HG03175 (cell line): ENCODE data around the gene GNAQ.

ENCODE experiments used
- ATAC-seq: cut with Tn5 transposase; IDR thresholded peaks from one replicate; pipeline ENCODE4 v1.9.1; 2021; ENCODE audit warnings: mild to moderate bottlenecking, moderate library complexity; ENCODE audit not compliant: unreplicated experiment

Gene GNAQ

GRCh38 chr9:78005231-78006002 is 26.2 kb downstream of the GNAQ start:
- ATAC-seq = no peak

DNA sequence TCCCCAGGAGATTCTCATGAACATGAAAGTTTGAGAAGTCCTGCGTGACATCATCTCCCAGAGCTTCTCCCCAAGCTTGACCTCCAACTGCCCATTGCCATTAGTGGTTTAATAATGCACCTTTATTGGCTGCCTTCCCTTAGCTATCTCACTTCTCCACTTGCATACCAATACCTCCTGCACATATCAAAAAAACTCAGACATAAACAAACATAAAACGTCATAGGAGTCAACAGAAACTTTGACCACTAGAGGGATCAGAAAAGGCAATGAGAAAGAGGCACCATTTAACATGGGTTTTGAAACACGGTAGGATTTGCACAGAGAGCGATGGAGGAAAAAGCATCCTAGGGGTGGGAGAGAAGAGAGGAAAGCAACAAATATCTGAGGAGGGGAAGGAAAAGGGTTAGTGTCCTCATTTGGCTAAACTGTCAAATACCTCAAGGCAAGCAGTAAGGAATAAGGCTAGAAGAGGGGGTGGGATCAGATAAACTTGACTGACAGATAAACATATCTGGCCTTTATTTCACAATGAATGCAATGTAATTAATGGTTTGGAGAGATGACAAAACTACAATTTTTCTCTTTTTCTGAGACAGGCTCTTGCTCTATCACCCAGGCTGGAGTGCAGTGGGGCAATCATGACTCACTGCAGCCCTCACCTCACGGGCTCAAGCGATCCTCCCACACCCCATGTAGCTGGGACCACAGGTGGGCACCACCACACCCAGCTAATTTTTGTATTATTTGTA is 27.0 kb downstream of the GNAQ start:
- no peak for ATAC-seq

- no peak for ATAC-seq
These were observed 27.9 kb downstream of the GNAQ start for GRCh38 chr9:78003730-78004129.

DNA sequence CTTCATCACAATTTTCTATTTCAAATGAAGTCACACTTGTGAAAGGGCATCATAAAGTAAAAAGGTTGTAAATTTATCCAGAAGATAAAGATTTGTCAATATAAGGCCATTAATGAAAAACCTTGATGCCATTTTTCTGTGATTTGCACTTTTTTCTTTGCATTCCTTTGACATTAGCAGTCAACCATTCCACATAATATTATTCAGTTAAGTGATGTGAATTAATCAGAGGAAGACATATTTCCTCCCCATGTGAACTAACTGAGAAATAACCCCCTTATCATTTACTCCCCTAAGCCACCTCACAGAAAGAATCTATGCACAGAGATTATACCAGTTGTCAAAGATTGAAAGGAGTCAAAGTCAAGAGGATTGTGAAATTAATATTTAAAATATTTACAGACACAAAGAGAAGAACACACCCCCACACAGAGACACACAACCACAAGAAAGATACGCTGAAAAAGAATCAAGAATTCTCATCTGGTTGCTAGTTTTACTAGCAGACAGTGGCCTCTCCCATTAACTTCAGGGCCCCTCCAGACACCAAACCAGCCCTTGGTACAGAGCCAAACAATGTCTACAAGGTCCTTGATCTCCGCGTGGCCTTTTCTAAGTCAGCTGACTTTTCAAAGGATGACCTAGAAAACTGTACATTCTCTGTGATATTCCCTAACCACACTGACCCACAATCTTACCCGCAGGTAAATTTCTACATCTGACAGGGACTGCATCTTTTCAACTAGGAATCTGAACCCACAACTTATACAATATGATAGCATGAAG is 29.5 kb downstream of the GNAQ start:
- no peak for ATAC-seq

GRCh38 chr9:78000221-78000620 is 31.4 kb downstream of the GNAQ start:
- ATAC-seq = no peak

DNA sequence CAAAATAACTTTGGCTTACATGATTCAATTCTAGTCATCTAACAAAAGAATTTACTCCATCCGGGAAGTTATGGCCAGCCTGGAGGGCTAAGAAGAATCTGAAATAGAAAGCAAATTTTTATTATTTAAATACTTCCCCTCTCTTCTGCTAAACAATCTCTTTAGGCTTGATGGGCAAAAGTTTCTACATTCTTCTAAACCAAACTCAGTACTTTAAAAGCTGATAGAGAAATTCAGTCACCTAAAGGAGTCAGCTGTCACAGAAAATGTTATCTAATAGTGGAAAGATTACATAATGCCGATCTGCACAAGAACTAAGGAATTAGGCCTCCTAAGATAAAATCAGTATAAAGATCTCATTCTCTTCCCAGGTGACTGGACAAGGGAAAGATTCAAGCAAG is 32.4 kb downstream of the GNAQ start:
- ATAC-seq = no peak

DNA sequence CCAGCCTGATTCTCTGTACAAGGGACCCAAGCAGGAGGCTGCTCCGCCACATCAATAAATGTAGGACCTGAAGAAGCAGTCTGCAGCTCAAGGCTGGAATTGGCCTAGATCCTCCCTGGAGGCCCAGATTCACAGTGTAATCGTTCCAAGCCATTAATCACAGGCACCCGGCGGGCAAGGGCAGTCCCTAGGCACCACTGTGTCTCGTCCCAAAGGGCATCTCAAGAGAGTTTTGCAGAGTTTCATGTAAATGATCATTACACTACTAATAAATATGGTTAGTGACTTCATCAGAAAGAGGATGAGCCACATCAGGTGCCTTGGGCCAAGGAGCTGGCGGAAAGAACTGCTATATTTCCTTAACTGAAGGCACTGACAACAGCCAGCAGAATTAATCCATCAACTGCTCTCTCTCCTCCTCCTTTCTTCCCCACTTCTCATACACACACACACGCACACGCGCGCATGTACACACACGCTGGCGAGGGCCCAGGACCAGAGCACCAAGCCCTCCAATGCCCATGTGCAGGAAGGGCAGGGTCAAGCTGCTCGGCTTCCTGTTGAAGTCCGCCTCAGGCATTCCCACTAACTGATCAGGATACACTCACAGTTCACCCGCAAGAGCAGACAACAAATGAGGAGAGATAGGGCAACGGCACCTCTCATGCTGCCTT is 33.9 kb downstream of the GNAQ start:
- ATAC-seq = no peak

DNA sequence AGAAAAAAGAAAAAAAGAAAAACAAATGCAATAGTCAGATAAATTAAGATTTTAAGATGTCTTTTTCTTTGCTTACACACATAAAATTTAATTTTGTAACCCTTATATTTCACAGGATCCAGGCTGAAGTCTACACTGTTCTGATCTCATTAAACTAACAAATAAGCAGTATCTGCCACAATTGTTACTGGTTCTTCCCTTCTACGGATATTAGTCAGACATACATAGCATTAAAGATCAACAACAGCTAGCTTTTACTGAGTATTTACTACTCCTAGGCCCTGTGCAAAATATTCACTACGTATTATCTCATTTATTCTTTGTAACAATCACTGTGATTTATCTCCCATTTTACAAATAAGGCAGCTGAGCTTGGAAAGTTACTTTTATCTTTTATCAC is 34.9 kb downstream of the GNAQ start:
- ATAC-seq = no peak

- ATAC-seq = no peak
These were observed 40.4 kb downstream of the GNAQ start for GRCh38 chr9:77991191-77991590.

GRCh38 chr9:77989909-77990308 is 41.7 kb downstream of the GNAQ start:
- no peak for ATAC-seq

GRCh38 chr9:77989458-77989857 is 42.2 kb downstream of the GNAQ start:
- no peak for ATAC-seq

GRCh38 chr9:77988630-77989029 is 43.0 kb downstream of the GNAQ start:
- no peak for ATAC-seq

DNA sequence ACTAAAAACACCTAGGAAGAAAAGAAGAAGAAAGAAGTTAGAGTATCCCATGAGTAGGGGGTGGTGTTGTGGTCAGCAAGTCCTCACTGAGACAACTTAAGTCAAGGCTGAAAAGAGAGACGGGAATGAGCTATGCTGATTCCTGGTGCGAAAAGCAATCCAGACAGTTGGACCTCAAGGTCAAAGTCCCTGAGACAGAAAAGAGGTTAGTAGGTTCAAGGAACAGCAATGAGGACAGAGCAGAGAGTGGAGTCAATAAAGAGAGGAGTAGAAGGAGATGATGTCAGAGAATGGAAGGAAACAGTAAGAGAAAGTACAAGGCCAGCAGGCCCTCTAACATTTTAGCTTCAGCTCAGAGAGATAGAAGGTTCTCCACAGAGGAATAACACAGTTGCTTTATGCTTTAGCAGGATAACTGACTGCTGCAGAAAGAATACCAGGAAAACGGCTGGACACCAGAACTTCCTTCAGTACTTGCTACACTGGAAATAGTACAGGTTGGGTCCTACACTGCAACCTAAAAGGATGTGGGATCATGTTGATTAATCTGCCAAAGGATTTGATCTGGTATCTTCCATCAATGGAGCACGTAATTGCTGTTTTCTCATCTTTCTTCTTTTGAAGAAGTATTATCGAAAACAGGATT is 43.6 kb downstream of the GNAQ start:
- ATAC-seq = no peak

DNA sequence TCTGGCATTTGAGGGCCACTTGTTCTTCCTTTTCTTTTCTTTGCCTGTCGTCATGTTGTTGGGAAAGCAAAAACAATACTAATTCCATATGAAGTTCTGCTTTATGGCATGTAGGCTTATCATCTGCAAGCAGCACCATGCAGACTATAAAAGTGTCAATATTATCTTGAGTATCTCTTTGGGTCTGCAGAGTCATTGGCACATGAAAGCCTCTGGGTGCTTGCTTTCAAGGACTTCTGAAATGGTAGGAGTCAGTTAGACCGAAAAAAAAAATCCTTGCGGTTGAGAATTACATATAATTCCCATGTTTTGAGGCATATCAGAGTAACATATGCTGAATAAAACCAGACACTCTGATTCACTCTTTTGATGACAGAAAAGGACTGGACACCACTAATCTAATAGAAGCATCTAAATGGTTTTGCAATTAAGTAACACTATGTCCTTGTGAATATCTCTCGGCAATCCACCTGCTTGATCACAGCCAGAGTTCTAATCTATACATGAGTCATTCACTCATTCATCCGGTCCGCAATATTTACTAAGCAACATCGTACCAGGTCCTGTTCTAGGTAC is 44.4 kb downstream of the GNAQ start:
- ATAC-seq = no peak

DNA sequence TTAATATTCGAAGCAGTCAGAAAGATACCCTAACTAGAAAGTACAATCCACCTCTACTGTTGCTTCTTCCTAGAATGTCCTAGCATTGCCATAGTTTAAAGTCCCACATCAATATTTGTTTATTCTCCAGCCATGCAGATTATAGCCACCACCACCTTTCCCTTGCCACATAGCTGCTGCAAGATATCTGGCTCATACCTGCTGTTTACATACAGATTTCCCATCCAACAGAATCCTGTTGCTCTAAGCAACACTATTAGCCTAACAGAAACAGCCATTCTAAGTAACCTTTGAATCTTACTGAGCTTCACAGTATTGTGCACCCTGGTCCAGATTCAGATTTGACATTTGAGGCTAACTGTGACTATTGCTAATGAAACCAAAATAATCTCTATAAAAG is 45.6 kb downstream of the GNAQ start:
- ATAC-seq = no peak

GRCh38 chr9:77983320-77983662 is 48.3 kb downstream of the GNAQ start:
- ATAC-seq = no peak

GRCh38 chr9:77982581-77983319 is 48.9 kb downstream of the GNAQ start:
- no peak for ATAC-seq

DNA sequence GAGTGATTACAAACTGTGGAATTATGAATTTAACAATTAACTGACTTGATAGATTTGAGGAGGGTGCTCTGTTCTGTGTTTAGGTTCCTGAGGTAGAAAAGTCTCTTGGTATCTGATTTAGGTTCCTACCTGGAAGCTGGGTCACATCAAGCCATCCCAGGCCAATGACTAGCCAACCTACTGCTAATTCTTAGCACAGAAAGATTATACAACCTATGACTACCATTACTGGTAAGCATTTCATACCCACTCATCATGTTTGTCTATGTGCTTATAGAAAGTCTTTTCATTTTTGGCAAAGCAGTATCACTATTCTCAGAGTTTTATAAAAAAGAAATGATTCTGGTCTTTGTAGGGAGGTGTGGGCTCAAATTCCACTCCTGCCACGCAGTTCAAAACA is 49.7 kb downstream of the GNAQ start:
- ATAC-seq = no peak

GRCh38 chr9:77981332-77981731 is 50.3 kb downstream of the GNAQ start:
- ATAC-seq = peak; percentile 53

DNA sequence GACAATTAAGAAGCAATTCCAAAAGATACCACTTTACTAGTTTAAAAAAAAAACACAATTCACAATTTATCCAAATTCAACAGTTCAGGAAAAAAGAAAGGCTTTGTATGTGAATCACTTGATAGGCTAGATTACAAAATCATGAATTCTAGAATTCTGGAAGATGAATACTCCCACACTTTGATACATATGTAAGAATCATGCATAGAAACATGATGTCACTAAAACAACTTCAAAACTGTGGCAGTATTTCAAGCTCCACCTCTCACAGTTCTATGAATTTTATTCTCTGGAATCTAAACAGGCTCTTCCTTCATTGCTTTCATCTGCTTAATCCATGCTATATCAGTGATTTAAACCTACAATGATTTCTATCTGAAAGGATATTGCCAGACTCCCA is 51.0 kb downstream of the GNAQ start:
- no peak for ATAC-seq
